ENCODE results near the gene POLA2. TPM values are rescaled to one million over a fixed set of nuclear protein-coding genes. Genes with fewer than 3 reads are reported as not detected.

POLA2 gene
- polyA plus RNA-seq, 2 of the 4 experiments (the other 2 are of a cell fraction): 34.5 to 52.3 TPM

GRCh38 chr11:65224930-65225278 lies 36.9 kb upstream of the POLA2 start:
- POLR2A ChIA-PET: no interaction called here

GRCh38 chr11:65225279-65226102 lies 36.3 kb upstream of the POLA2 start:
- ChIA-PET POLR2A (no interaction called here), CTCF (interaction anchor here (0.9 to 11.8 kb wide), 10 partner anchors 12 to 108 kb away, joined by 3 to 81 read pairs (median 4); partner anchors contain the start of gene ZNHIT2)
- Histone ChIP-seq H3K9me3 (no peaks in the 10 kb centered on the region), H3K4me3 (no peak overlapping the region), H3K27ac (peak overlapping the region in 1 of 2 experiments; percentile 45; a peak in 2 of 6 replicates), H3K4me1 (peaks cover 9% of the 10 kb centered on the region), H3K4me2 (peak overlapping the region; percentile 27)
- TF ChIP-seq E2F6 (IDR thresholded peaks at IDR 0.05; ENCODE audit: borderline replicate concordance, low read depth) (no peak), MAZ (IDR thresholded peaks at IDR 0.05; ENCODE audit: borderline replicate concordance, low read depth, low read length) (no peak), PHF8 (IDR thresholded peaks at IDR 0.05; ENCODE audit: borderline replicate concordance, low read depth) (no peak), HEYL (CRISPR knock-in tag; IDR thresholded peaks at IDR 0.05) (no peak), RAD21 (conservative IDR thresholded peaks at IDR 0.05 in 1 of 2, IDR thresholded peaks at IDR 0.05 in 1 of 2) (peak; percentile 31 to 42; a peak in 2 of 5 replicates), CTCF (IDR thresholded peaks at IDR 0.05) (peak; percentile 23; the same call in 1 of the 3 replicates), ESRRA (IDR thresholded peaks at IDR 0.05; ENCODE audit: borderline replicate concordance, low read length) (no peak), USF2 (IDR thresholded peaks at IDR 0.05) (no peak), SREBF2 (IDR thresholded peaks at IDR 0.05) (no peak), TP53 (CRISPR knock-in tag; IDR thresholded peaks at IDR 0.05) (no peak), RARB (CRISPR knock-in tag; IDR thresholded peaks at IDR 0.05) (no peak)
- DNase-seq (ENCODE audit: low read depth in 1 of 2, low spot score in 1 of 2) (peak in 1 of 2 experiments; percentile 32), FAIRE-seq (no peak), ATAC-seq (peak; percentile 68 to 82)
- 77% methylated on average over 40 of the region's 42 CpGs for WGBS (ENCODE audit: missing lambda C conversion rate)

More at GRCh38 chr11:65224930-65225278, 36.9 kb upstream of the POLA2 start:
- FAIRE-seq (no peak), DNase-seq (ENCODE audit: low read depth in 1 of 2, low spot score in 1 of 2) (peak; percentile 35 to 50), ATAC-seq (peak; percentile 78)
- CTCF ChIA-PET: interaction anchor here (0.9 to 11.8 kb wide), 9 partner anchors 12 to 108 kb away, joined by 3 to 81 read pairs (median 5); partner anchors contain the start of gene ZNHIT2
- Histone ChIP-seq H3K27ac (peak overlapping the region in 1 of 2 experiments; percentile 45; a peak in 2 of 6 replicates), H3K4me2 (peak overlapping the region; percentile 27), H3K4me1 (peaks cover 9% of the 10 kb centered on the region), H3K9me3 (no peaks in the 10 kb centered on the region), H3K4me3 (no peak overlapping the region)
- TF ChIP-seq PHF8 (IDR thresholded peaks at IDR 0.05; ENCODE audit: borderline replicate concordance, low read depth) (no peak), HEYL (CRISPR knock-in tag; IDR thresholded peaks at IDR 0.05) (no peak), SMC3 (IDR thresholded peaks at IDR 0.05) (no peak), CHD4 (IDR thresholded peaks at IDR 0.05; ENCODE audit: borderline replicate concordance) (no peak), MAFK (IDR thresholded peaks at IDR 0.05; ENCODE audit: partially characterized antibody) (no peak), RARB (CRISPR knock-in tag; IDR thresholded peaks at IDR 0.05) (no peak), FOXS1 (CRISPR knock-in tag; IDR thresholded peaks at IDR 0.05) (no peak), EP300 (IDR thresholded peaks at IDR 0.05) (no peak), ZSCAN20 (CRISPR knock-in tag; IDR thresholded peaks at IDR 0.05) (no peak), E2F6 (IDR thresholded peaks at IDR 0.05; ENCODE audit: borderline replicate concordance, low read depth) (no peak), PBX3 (IDR thresholded peaks at IDR 0.05) (no peak), BCL3 (IDR thresholded peaks at IDR 0.05) (no peak)
- WGBS (ENCODE audit: missing lambda C conversion rate): 35% methylated on average over 5 of the region's 5 CpGs

Measured in A549 (cell line).